Suprapubic skin (tissue), 4 donors: ENCODE data around the gene KIAA0586. TPM values are rescaled to one million over a fixed set of nuclear protein-coding genes. Genes with fewer than 3 reads are reported as not detected.
A peak's percentile ranks its signal among the peaks of the same experiment; 100 is the strongest.
"Not testable (repeated sequence)": the region's sequence is repeated elsewhere in the genome, so short reads cannot be mapped to it uniquely, and the experiment has no call there.

Source experiments
- DNase-seq, 2 donors: peaks; one replicate each; pipeline ENCODE4 v3.0.0-alpha.2; 2019; ENCODE audit warnings: low spot score in 2 of 2
- H3K27ac ChIP-seq: fragments of 200-600 bp; sonication (generic); one replicate; pipeline ENCODE4 v1.5.1; 2019
- H3K27me3 ChIP-seq: fragments of 200-600 bp; sonication (generic); one replicate; pipeline ENCODE4 v1.5.1; 2019
- H3K36me3 ChIP-seq: fragments of 200-600 bp; sonication (generic); one replicate; pipeline ENCODE4 v1.5.1; 2019
- H3K4me1 ChIP-seq: fragments of 200-600 bp; sonication (generic); one replicate; pipeline ENCODE4 v1.5.1; 2019
- H3K4me3 ChIP-seq: fragments of 200-600 bp; sonication (generic); one replicate; pipeline ENCODE4 v1.5.1; 2019; ENCODE audit warnings: mild to moderate bottlenecking
- H3K9me3 ChIP-seq: fragments of 200-600 bp; sonication (generic); one replicate; pipeline ENCODE4 v1.5.1; 2019
- CTCF ChIP-seq, 2 donors: fragments of 200-600 bp in 1 of 2; fragments of 450-650 bp in 1 of 2; sonication (generic) in 1 of 2; IDR thresholded peaks; one replicate each; pipeline ENCODE4 v1.5.1; 2016 to 2019; ENCODE audit warnings: antibody characterized with exemption in 2 of 2, mild to moderate bottlenecking in 1 of 2, moderate library complexity in 1 of 2
- EP300 ChIP-seq: sonication (generic); formaldehyde crosslinking; IDR thresholded peaks from one replicate; pipeline ENCODE4 v1.6.1; 2017; ENCODE audit warnings: antibody characterized with exemption
- POLR2A ChIP-seq, 2 donors: fragments of 450-650 bp; IDR thresholded peaks; one replicate each; pipeline ENCODE4 v1.6.1; 2017; ENCODE audit warnings: antibody characterized with exemption in 2 of 2, mild to moderate bottlenecking in 2 of 2, moderate library complexity in 2 of 2
- POLR2AphosphoS5 ChIP-seq, 3 donors: sonication (generic); formaldehyde crosslinking; IDR thresholded peaks; one replicate each; pipeline ENCODE4 v1.6.1; 2017; ENCODE audit warnings: antibody characterized with exemption in 3 of 3
- WGBS: methylation state at CpG from one replicate; pipeline ENCODE4 v1.1.5; 2018; 5-methylcytosine and 5-hydroxymethylcytosine counted together
- total RNA-seq, 4 donors: library from RNA; depleted of rRNA; stranded (reverse); fragments of >200 nt; gene quantifications; one replicate each; pipeline ENCODE4 v1.1.0, GENCODE V29; 2016

Gene KIAA0586
- total RNA-seq, 4 donors from 2014 or later = 11.1 to 37.1 (median 16.5) TPM

- Histone ChIP-seq H3K4me3 (no peak overlapping the region), H3K4me1 (no peaks in the 10 kb centered on the region), H3K27me3 (no peaks in the 10 kb centered on the region), H3K36me3 (peaks cover 49% of the 10 kb centered on the region), H3K27ac (no peak overlapping the region), H3K9me3 (no peaks in the 10 kb centered on the region)
- TF ChIP-seq CTCF (IDR thresholded peaks at IDR 0.05) (no peak), POLR2A (IDR thresholded peaks at IDR 0.05) (no peak), POLR2AphosphoS5 (IDR thresholded peaks at IDR 0.05) (no peak), EP300 (no peak)
- WGBS = 91% methylated on average over 1 of the region's 1 CpG
- no peak for DNase-seq
Observed at GRCh38 chr14:58491593-58491992, 64.1 kb downstream of the KIAA0586 start.

GRCh38 chr14:58492044-58492443 is 64.5 kb downstream of the KIAA0586 start:
- DNase-seq = no peak
- H3K4me1 ChIP-seq = no peaks in the 10 kb centered on the region
- H3K27me3 ChIP-seq = no peaks in the 10 kb centered on the region
- TF ChIP-seq CTCF (IDR thresholded peaks at IDR 0.05) (no peak), POLR2A (IDR thresholded peaks at IDR 0.05) (no peak), POLR2AphosphoS5 (IDR thresholded peaks at IDR 0.05) (no peak), EP300 (no peak)
- WGBS = 98% methylated on average over 1 of the region's 1 CpG
- H3K4me3 ChIP-seq = no peak overlapping the region
- peaks cover 47% of the 10 kb centered on the region for H3K36me3 ChIP-seq
- H3K27ac ChIP-seq = no peak overlapping the region
- no peaks in the 10 kb centered on the region for H3K9me3 ChIP-seq

- no peak for TF ChIP-seq EP300
- TF ChIP-seq CTCF (IDR thresholded peaks at IDR 0.05) = peak; percentile 35 to 69
- Histone ChIP-seq H3K36me3 (peaks cover 57% of the 10 kb centered on the region), H3K9me3 (no peaks in the 10 kb centered on the region), H3K27ac (no peak overlapping the region), H3K4me3 (no peak overlapping the region), H3K27me3 (no peaks in the 10 kb centered on the region), H3K4me1 (no peaks in the 10 kb centered on the region)
- WGBS = 41% methylated on average over 3 of the region's 3 CpGs
- DNase-seq = no peak
Observed at GRCh38 chr14:58501214-58501816, 73.8 kb downstream of the KIAA0586 start.

- 90% methylated on average over 3 of the region's 3 CpGs for WGBS
Observed at GRCh38 chr14:58513272-58513671, 85.8 kb downstream of the KIAA0586 start.

GRCh38 chr14:58517592-58517991 is 90.1 kb downstream of the KIAA0586 start:
- no peaks in the 10 kb centered on the region for H3K27me3 ChIP-seq
- H3K4me1 ChIP-seq = no peaks in the 10 kb centered on the region
- DNase-seq = no peak
- no peak overlapping the region for H3K4me3 ChIP-seq
- TF ChIP-seq POLR2A (IDR thresholded peaks at IDR 0.05) (no peak), CTCF (IDR thresholded peaks at IDR 0.05) (no peak), EP300 (no peak), POLR2AphosphoS5 (IDR thresholded peaks at IDR 0.05) (no peak)
- no peaks in the 10 kb centered on the region for H3K9me3 ChIP-seq
- H3K27ac ChIP-seq = no peak overlapping the region
- H3K36me3 ChIP-seq = peaks cover 12% of the 10 kb centered on the region
- 98% methylated on average over 1 of the region's 1 CpG for WGBS

More at GRCh38 chr14:58513272-58513671, 85.8 kb downstream of the KIAA0586 start:
- no peaks in the 10 kb centered on the region for H3K9me3 ChIP-seq
- DNase-seq = no peak
- H3K4me1 ChIP-seq = no peaks in the 10 kb centered on the region
- TF ChIP-seq CTCF (IDR thresholded peaks at IDR 0.05) = no peak
- no peak for TF ChIP-seq POLR2A (IDR thresholded peaks at IDR 0.05)
- TF ChIP-seq EP300 = no peak
- no peak for TF ChIP-seq POLR2AphosphoS5 (IDR thresholded peaks at IDR 0.05)
- H3K36me3 ChIP-seq = peaks cover 8% of the 10 kb centered on the region
- H3K4me3 ChIP-seq = no peak overlapping the region
- no peak overlapping the region for H3K27ac ChIP-seq
- H3K27me3 ChIP-seq = no peaks in the 10 kb centered on the region

- H3K4me1 ChIP-seq, H3K9me3 ChIP-seq, H3K27ac ChIP-seq, H3K27me3 ChIP-seq, DNase-seq, H3K4me3 ChIP-seq: not testable (repeated sequence)
- 89% methylated on average over 9 of the region's 10 CpGs for WGBS
- peaks cover 20% of the 10 kb centered on the region for H3K36me3 ChIP-seq
Observed at GRCh38 chr14:58525691-58526090, 98.2 kb downstream of the KIAA0586 start.
